Tibial nerve (tissue), 4 donors: ENCODE results near the gene KCNMA1.

Source experiments
- EP300 ChIP-seq, 2 donors: sonication (generic); formaldehyde crosslinking; IDR thresholded peaks; one replicate each; pipeline ENCODE4 v1.6.1; 2017; ENCODE audit warnings: antibody characterized with exemption in 2 of 2, mild to moderate bottlenecking in 1 of 2
- POLR2A ChIP-seq, 2 donors: fragments of 450-650 bp; IDR thresholded peaks; one replicate each; pipeline ENCODE4 v1.6.1; 2017; ENCODE audit warnings: antibody characterized with exemption in 2 of 2, mild to moderate bottlenecking in 2 of 2, moderate library complexity in 2 of 2
- TF ChIP-seq, protein P1 (sequence below), 5 experiments: fragments of 200-600 bp in 3 of 5; fragments of 450-650 bp in 2 of 5; sonication (generic) in 3 of 5; IDR thresholded peaks; one replicate each; pipeline ENCODE4 v1.5.1; 2016 to 2019; ENCODE audit warnings: antibody characterized with exemption in 5 of 5, mild to moderate bottlenecking in 3 of 5, moderate library complexity in 2 of 5

GRCh38 chr10:77201135-77202106 lies 436.2 kb downstream of the KCNMA1 start:
- TF ChIP-seq, protein P1, sequence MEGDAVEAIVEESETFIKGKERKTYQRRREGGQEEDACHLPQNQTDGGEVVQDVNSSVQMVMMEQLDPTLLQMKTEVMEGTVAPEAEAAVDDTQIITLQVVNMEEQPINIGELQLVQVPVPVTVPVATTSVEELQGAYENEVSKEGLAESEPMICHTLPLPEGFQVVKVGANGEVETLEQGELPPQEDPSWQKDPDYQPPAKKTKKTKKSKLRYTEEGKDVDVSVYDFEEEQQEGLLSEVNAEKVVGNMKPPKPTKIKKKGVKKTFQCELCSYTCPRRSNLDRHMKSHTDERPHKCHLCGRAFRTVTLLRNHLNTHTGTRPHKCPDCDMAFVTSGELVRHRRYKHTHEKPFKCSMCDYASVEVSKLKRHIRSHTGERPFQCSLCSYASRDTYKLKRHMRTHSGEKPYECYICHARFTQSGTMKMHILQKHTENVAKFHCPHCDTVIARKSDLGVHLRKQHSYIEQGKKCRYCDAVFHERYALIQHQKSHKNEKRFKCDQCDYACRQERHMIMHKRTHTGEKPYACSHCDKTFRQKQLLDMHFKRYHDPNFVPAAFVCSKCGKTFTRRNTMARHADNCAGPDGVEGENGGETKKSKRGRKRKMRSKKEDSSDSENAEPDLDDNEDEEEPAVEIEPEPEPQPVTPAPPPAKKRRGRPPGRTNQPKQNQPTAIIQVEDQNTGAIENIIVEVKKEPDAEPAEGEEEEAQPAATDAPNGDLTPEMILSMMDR (IDR thresholded peaks at IDR 0.05) = no peak
- TF ChIP-seq EP300 (IDR thresholded peaks at IDR 0.05) (no peak), POLR2A (IDR thresholded peaks at IDR 0.05) (no peak)
